Activated CD8-positive, alpha-beta T cell treated with anti-CD3 and anti-CD28 coated beads for 36 hours (primary cell): ENCODE measurements around the gene SIRT1. TPM values are rescaled to one million over a fixed set of nuclear protein-coding genes. Genes with fewer than 3 reads are reported as not detected.

Source experiments
- ATAC-seq: fragments of 200-7000 bp; cut with Tn5 transposase; one replicate; pipeline ENCODE4 v1.10.0; 2021; ENCODE audit warnings: mild to moderate bottlenecking, moderate library complexity
- CTCF ChIA-PET: fragments of 350-600 bp; sonication (Branson Sonifier 250); formaldehyde crosslinking; loops from one replicate; lab custom pipeline; 2021; ENCODE audit warnings: antibody characterized with exemption; lab: Charles Lee
- POLR2A ChIA-PET: fragments of 350-600 bp; sonication (Branson Sonifier 250); formaldehyde crosslinking; loops from one replicate; lab custom pipeline; 2021; ENCODE audit warnings: antibody characterized with exemption; lab: Charles Lee
- DNase-seq: peaks from one replicate; pipeline ENCODE4 v3.0.0-alpha.2; 2020
- H3K27ac Mint-ChIP-seq: one replicate; pipeline ENCODE4 v1.8.0; 2021; ENCODE audit warnings: mild to moderate bottlenecking, mixed read lengths
- H3K27me3 Mint-ChIP-seq: one replicate; pipeline ENCODE4 v1.8.0; 2021; ENCODE audit warnings: mixed read lengths
- H3K36me3 Mint-ChIP-seq: one replicate; pipeline ENCODE4 v1.8.0; 2021; ENCODE audit warnings: low read depth, mixed read lengths
- H3K4me1 Mint-ChIP-seq: one replicate; pipeline ENCODE4 v1.8.0; 2021; ENCODE audit warnings: low read depth, mixed read lengths
- H3K4me3 Mint-ChIP-seq: one replicate; pipeline ENCODE4 v1.8.0; 2021; ENCODE audit warnings: mild to moderate bottlenecking, moderate library complexity, mixed read lengths
- H3K9me3 Mint-ChIP-seq: one replicate; pipeline ENCODE4 v1.8.0; 2021; ENCODE audit warnings: mixed read lengths
- intact Hi-C: fragments of 100-400 bp; cut with micrococcal nuclease; formaldehyde crosslinking; loops from one replicate; pipeline ENCODE4 v1.10.0; 2022
- total RNA-seq, 2 experiments: library from RNA; stranded (reverse); gene quantifications; one replicate each; pipeline ENCODE4 v1.2.3, GENCODE V29; 2021
- TF ChIP-seq, protein P1 (sequence below): fragments of 200-600 bp; IDR thresholded peaks from one replicate; pipeline ENCODE4 v1.8.0; 2022; ENCODE audit warnings: antibody characterized with exemption, mild to moderate bottlenecking

The SIRT1 gene
- total RNA-seq, 2 experiments from 2014 or later = 27.5 to 29.8 TPM

DNA sequence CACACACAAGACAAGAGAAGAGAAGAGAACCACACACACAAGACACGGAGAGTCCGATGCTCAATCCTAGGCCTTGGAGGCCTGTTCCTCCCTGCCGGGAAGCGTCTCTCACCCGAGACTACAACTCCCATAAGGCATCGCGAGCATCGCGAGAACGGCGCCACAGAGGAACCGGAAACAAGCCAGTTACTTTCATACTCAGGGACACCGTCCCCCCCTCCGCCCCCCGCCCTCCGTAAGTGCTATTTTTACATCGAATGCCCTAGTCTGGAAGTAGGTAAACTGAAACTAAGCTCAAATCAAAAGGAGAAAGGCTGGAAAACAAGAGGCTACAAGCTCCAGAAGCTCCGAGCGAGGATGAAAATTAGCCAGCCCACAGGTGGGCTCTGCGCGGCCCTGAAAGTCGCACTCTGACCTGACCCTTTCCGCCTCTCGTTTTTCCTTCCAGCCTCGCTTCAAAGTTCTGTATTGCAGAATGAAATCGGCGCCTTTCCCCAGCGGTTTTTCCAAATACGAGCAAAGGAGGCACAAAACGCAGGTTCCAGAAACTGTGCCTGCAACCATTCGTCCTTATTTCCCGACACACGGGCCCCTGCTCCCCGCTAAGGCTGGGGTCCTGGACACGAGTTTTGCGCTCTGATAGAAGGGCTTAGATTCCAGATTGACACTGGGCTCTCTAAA is 35.0 kb upstream of the SIRT1 start:
- ATAC-seq (peak; percentile 97), DNase-seq (peak; percentile 97)
- ChIA-PET CTCF (interaction anchor here (0.6 to 2.0 kb wide), 7 partner anchors 33 to 307 kb away, joined by 3 to 9 read pairs (median 3); no protein-coding TSS in a partner anchor), POLR2A (interaction anchor here (0.8 to 2.0 kb wide), 7 partner anchors 8 to 86 kb away, joined by 3 to 6 read pairs (median 4); partner anchors contain the start of gene DNAJC12)
- TF ChIP-seq, protein P1, sequence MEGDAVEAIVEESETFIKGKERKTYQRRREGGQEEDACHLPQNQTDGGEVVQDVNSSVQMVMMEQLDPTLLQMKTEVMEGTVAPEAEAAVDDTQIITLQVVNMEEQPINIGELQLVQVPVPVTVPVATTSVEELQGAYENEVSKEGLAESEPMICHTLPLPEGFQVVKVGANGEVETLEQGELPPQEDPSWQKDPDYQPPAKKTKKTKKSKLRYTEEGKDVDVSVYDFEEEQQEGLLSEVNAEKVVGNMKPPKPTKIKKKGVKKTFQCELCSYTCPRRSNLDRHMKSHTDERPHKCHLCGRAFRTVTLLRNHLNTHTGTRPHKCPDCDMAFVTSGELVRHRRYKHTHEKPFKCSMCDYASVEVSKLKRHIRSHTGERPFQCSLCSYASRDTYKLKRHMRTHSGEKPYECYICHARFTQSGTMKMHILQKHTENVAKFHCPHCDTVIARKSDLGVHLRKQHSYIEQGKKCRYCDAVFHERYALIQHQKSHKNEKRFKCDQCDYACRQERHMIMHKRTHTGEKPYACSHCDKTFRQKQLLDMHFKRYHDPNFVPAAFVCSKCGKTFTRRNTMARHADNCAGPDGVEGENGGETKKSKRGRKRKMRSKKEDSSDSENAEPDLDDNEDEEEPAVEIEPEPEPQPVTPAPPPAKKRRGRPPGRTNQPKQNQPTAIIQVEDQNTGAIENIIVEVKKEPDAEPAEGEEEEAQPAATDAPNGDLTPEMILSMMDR = no peak
- H3K36me3 Mint-ChIP-seq = peaks cover 6% of the 10 kb centered on the region
- peaks cover 12% of the 10 kb centered on the region for H3K4me1 Mint-ChIP-seq
- H3K27me3 Mint-ChIP-seq = no peaks in the 10 kb centered on the region
- peak overlapping the region; percentile 94 for H3K27ac Mint-ChIP-seq
- no peaks in the 10 kb centered on the region for H3K9me3 Mint-ChIP-seq
- intact Hi-C loops = loop anchor here (5.0 to 10.0 kb wide), 3 partner anchors 32 to 455 kb away; no protein-coding TSS in a partner anchor
- peak overlapping the region; percentile 88 for H3K4me3 Mint-ChIP-seq

DNA sequence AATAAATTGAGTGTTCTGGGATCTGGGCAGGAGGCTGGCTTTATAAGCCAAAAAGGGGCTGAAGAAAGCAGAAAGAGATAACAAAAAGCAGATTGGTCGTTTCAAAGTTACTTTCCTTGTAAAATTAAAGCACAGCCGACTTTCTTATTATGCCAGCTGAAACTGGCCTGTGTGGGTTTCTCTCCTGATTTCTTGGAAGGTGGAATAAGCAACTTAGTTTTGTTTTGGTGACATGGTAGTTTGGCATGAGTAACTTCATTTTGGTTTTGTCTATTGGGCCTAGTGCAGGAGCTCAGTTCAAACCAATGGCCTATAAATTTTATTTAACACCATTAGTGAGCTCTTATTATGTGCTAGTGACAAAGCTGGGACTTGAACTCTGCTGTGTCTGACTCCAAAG is 33.3 kb upstream of the SIRT1 start:
- ATAC-seq (no peak), DNase-seq (no peak)
- Mint-ChIP-seq H3K4me3 (peak overlapping the region; percentile 19), H3K36me3 (peaks cover 6% of the 10 kb centered on the region), H3K9me3 (no peaks in the 10 kb centered on the region), H3K4me1 (peaks cover 15% of the 10 kb centered on the region), H3K27me3 (no peaks in the 10 kb centered on the region), H3K27ac (peak overlapping the region; percentile 94)
- TF ChIP-seq, protein P1 = no peak
- intact Hi-C loops = loop anchor here (5.0 to 10.0 kb wide), 3 partner anchors 34 to 454 kb away; no protein-coding TSS in a partner anchor
- POLR2A ChIA-PET = interaction anchor here (1.0 kb wide), 1 partner anchor 48 kb away, joined by 3 read pairs; no protein-coding TSS in a partner anchor
- CTCF ChIA-PET = interaction anchor here (1.0 to 1.7 kb wide), 4 partner anchors 14 to 362 kb away, joined by 3 to 9 read pairs (median 6); no protein-coding TSS in a partner anchor

DNA sequence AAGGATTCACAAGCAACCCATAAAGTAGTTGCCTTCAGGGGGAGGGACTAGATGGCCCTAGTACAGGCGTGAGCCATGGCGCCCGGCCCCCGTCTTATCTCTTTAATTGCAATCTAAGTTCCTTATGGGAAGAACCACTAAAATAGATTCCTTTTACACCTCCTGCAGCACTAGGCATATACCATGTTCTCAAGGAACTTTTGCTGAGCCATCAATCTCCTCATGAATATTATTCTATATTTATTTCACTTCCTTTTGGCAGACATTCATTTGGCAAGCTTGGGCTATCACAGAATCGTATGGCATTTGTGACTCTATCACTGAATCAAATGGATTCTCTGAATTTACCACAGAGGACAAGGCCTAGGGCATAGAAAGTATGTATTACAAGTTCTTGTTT is 31.7 kb upstream of the SIRT1 start:
- Mint-ChIP-seq H3K27me3 (no peaks in the 10 kb centered on the region), H3K36me3 (peaks cover 6% of the 10 kb centered on the region), H3K4me1 (peaks cover 15% of the 10 kb centered on the region), H3K4me3 (no peak overlapping the region), H3K9me3 (no peaks in the 10 kb centered on the region), H3K27ac (no peak overlapping the region)
- CTCF ChIA-PET = interaction anchor here (1.6 kb wide), 1 partner anchor 64 kb away, joined by 8 read pairs; no protein-coding TSS in a partner anchor
- TF ChIP-seq, protein P1 = no peak
- no peak for DNase-seq
- intact Hi-C loops = loop anchor here (5.0 to 10.0 kb wide), 3 partner anchors 35 to 452 kb away; no protein-coding TSS in a partner anchor
- POLR2A ChIA-PET = interaction anchor here (0.7 kb wide), 1 partner anchor 508 kb away, joined by 3 read pairs; no protein-coding TSS in a partner anchor
- no peak for ATAC-seq

DNA sequence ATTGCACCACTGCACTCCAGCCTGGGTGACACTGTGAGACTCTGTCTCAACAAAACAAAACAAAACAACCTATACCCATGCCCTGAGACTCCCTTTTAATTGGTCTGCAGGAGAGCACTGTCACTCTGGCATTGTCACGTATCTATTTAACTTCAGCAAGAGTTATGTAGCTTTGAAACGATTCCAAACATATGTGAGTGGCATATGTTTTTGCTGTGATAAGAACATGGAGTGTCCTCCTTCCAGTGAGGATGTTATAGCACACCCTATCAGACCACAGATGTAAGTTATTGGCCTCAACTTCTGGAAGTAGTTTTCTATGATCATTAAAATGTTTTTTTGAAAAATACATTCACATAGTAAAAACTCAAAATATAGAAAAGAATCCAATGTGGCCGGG is 30.9 kb upstream of the SIRT1 start:
- Mint-ChIP-seq H3K27ac (no peak overlapping the region), H3K9me3 (no peaks in the 10 kb centered on the region), H3K4me3 (no peak overlapping the region), H3K4me1 (peaks cover 15% of the 10 kb centered on the region), H3K36me3 (peaks cover 6% of the 10 kb centered on the region), H3K27me3 (no peaks in the 10 kb centered on the region)
- DNase-seq (no peak), ATAC-seq (no peak)
- TF ChIP-seq, protein P1 = no peak
- ChIA-PET POLR2A (interaction anchor here (0.7 kb wide), 1 partner anchor 507 kb away, joined by 3 read pairs; no protein-coding TSS in a partner anchor), CTCF (interaction anchor here (1.6 kb wide), 1 partner anchor 65 kb away, joined by 8 read pairs; no protein-coding TSS in a partner anchor)
- intact Hi-C loops = loop anchor here (5.0 to 10.0 kb wide), 3 partner anchors 36 to 451 kb away; no protein-coding TSS in a partner anchor
